Astrocyte (in vitro differentiated cells and primary cell): Measurements from ENCODE around the gene CMTM4. TPM values are rescaled to one million over a fixed set of nuclear protein-coding genes. Genes with fewer than 3 reads are reported as not detected.

Experiments
- DNase-seq: peaks from one replicate; pipeline ENCODE4 v3.0.0-alpha.2; 2010; ENCODE audit warnings: low read depth
- FAIRE-seq: peaks from 2 replicates; lab custom pipeline; 2011; peaks lifted over from hg19 to GRCh38; lab: Jason Lieb, UNC
- H2AFZ ChIP-seq: 2 replicates; pipeline ENCODE4 v1.6.0; 2012; ENCODE audit warnings: low read depth, low read length, inconsistent platforms
- H3K27ac ChIP-seq: 2 replicates; pipeline ENCODE4 v1.5.1; 2011; ENCODE audit warnings: low read depth, low read length, inconsistent platforms
- H3K27me3 ChIP-seq: 2 replicates; pipeline ENCODE4 v1.6.0; 2011; ENCODE audit warnings: low read length, inconsistent platforms; ENCODE audit not compliant: insufficient read depth
- H3K36me3 ChIP-seq: 2 replicates; pipeline ENCODE4 v1.5.1; 2011; ENCODE audit warnings: low read length, inconsistent platforms; ENCODE audit not compliant: insufficient read depth
- H3K4me1 ChIP-seq: 2 replicates; pipeline ENCODE4 v1.5.1; 2011; ENCODE audit warnings: low read length, inconsistent platforms; ENCODE audit not compliant: insufficient read depth
- H3K4me2 ChIP-seq: 2 replicates; pipeline ENCODE4 v1.6.0; 2012; ENCODE audit warnings: low read length, inconsistent platforms
- H3K4me3 ChIP-seq: 2 replicates; pipeline ENCODE4 v1.5.1; 2011; ENCODE audit warnings: low read depth, mild to moderate bottlenecking, low read length, inconsistent platforms; ENCODE audit not compliant: insufficient read depth
- H3K79me2 ChIP-seq: 2 replicates; pipeline ENCODE4 v1.6.0; 2012; ENCODE audit warnings: mild to moderate bottlenecking, low read length, inconsistent platforms; ENCODE audit not compliant: insufficient read depth
- H3K9ac ChIP-seq: 2 replicates; pipeline ENCODE4 v1.6.0; 2012; ENCODE audit warnings: mild to moderate bottlenecking, low read length, inconsistent platforms
- H3K9me3 ChIP-seq: 2 replicates; pipeline ENCODE4 v1.5.1; 2012; ENCODE audit warnings: low read depth, mild to moderate bottlenecking, low read length, inconsistent platforms; ENCODE audit not compliant: insufficient read depth
- H4K20me1 ChIP-seq: 2 replicates; pipeline ENCODE4 v1.6.0; 2012; ENCODE audit warnings: low read length, inconsistent platforms; ENCODE audit not compliant: insufficient read depth
- H3K27ac Mint-ChIP-seq: one replicate; pipeline ENCODE4 v1.8.0; 2021; ENCODE audit warnings: mild to moderate bottlenecking, mixed read lengths; ENCODE audit not compliant: unreplicated experiment
- H3K27me3 Mint-ChIP-seq: one replicate; pipeline ENCODE4 v1.8.0; 2021; ENCODE audit warnings: low read depth, mixed read lengths; ENCODE audit not compliant: unreplicated experiment
- H3K36me3 Mint-ChIP-seq: one replicate; pipeline ENCODE4 v1.8.0; 2021; ENCODE audit warnings: low read depth, mixed read lengths; ENCODE audit not compliant: unreplicated experiment
- H3K4me1 Mint-ChIP-seq: one replicate; pipeline ENCODE4 v1.8.0; 2021; ENCODE audit warnings: low read depth, mixed read lengths; ENCODE audit not compliant: unreplicated experiment
- H3K4me3 Mint-ChIP-seq: one replicate; pipeline ENCODE4 v1.8.0; 2021; ENCODE audit warnings: mild to moderate bottlenecking, moderate library complexity, mixed read lengths; ENCODE audit not compliant: unreplicated experiment
- H3K9me3 Mint-ChIP-seq: one replicate; pipeline ENCODE4 v1.8.0; 2021; ENCODE audit warnings: mild to moderate bottlenecking, mixed read lengths; ENCODE audit not compliant: unreplicated experiment
- EZH2 ChIP-seq: IDR thresholded peaks from 2 replicates; pipeline ENCODE4 v1.6.1; 2012; ENCODE audit warnings: mild to moderate bottlenecking, low read length, inconsistent platforms; ENCODE audit not compliant: insufficient read depth
- total RNA-seq: library from RNA; stranded (reverse); gene quantifications from 2 replicates; pipeline ENCODE4 v1.2.1, GENCODE V29; 2021
- TF ChIP-seq, protein P1 (sequence below): IDR thresholded peaks from 2 replicates; pipeline ENCODE4 v1.5.1; 2011; ENCODE audit warnings: low read depth, mild to moderate bottlenecking, inconsistent platforms, low read length, moderate library complexity; ENCODE audit not compliant: insufficient read depth

CMTM4 gene
- total RNA-seq, 1 donor from 2014 or later = 20.9 TPM

DNA sequence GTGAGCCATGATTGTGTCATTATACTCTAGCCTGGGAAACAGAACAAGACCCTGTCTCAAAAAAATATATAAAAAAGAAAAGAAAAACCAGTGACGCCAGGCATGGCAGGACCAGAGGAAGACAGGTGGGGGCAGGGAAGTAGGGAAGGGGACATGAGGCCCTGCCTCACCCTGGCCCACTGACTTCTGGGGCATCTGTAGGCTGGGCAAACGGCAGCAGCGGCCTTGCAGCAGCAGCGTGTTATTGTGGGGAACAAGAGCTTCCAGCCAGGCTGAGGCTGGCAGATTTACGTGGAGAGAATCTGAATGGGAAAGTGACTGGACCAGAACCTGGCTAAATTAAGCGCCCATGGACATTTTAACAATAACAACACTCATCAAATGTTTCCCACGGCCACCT lies 19.4 kb downstream of the CMTM4 start:
- H3K4me1 Mint-ChIP-seq = peaks cover 8% of the 10 kb centered on the region
- H3K4me2 ChIP-seq = no peak overlapping the region
- peaks cover 4% of the 10 kb centered on the region for H3K4me1 ChIP-seq
- H3K9me3 ChIP-seq = no peaks in the 10 kb centered on the region
- H3K36me3 Mint-ChIP-seq = no peaks in the 10 kb centered on the region
- no peak overlapping the region for H2AFZ ChIP-seq
- no peak overlapping the region for H3K27ac Mint-ChIP-seq
- H3K27me3 ChIP-seq = no peaks in the 10 kb centered on the region
- no peak overlapping the region for H3K4me3 ChIP-seq
- no peak overlapping the region for H3K27ac ChIP-seq
- H3K4me3 Mint-ChIP-seq = no peak overlapping the region
- H3K79me2 ChIP-seq = no peaks in the 10 kb centered on the region
- DNase-seq = no peak
- H4K20me1 ChIP-seq = peaks cover 5% of the 10 kb centered on the region
- FAIRE-seq = no peak
- H3K36me3 ChIP-seq = no peaks in the 10 kb centered on the region
- H3K27me3 Mint-ChIP-seq = no peaks in the 10 kb centered on the region
- no peaks in the 10 kb centered on the region for H3K9me3 Mint-ChIP-seq
- no peak overlapping the region for H3K9ac ChIP-seq
- TF ChIP-seq, protein P1, sequence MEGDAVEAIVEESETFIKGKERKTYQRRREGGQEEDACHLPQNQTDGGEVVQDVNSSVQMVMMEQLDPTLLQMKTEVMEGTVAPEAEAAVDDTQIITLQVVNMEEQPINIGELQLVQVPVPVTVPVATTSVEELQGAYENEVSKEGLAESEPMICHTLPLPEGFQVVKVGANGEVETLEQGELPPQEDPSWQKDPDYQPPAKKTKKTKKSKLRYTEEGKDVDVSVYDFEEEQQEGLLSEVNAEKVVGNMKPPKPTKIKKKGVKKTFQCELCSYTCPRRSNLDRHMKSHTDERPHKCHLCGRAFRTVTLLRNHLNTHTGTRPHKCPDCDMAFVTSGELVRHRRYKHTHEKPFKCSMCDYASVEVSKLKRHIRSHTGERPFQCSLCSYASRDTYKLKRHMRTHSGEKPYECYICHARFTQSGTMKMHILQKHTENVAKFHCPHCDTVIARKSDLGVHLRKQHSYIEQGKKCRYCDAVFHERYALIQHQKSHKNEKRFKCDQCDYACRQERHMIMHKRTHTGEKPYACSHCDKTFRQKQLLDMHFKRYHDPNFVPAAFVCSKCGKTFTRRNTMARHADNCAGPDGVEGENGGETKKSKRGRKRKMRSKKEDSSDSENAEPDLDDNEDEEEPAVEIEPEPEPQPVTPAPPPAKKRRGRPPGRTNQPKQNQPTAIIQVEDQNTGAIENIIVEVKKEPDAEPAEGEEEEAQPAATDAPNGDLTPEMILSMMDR = no peak
- TF ChIP-seq EZH2 = no peak

DNA sequence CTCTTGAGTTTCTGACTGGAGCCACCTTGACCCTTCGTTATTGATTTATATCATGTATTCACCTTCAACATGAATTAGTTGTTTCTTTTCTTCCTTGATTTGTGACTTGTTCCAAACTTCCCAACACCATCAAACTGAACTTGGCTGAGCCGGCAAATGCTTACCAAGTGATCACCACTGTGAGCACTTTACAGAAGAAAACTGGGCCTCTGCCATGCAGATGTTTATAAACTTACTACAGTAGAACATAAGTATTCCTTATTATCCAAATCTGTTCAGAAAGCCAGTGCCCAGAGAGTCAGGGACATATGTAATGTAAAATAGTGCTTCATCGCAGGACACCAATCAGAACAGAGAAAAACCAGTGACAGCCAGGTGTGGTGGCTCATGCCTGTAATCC lies 19.9 kb downstream of the CMTM4 start:
- H3K27ac Mint-ChIP-seq = no peak overlapping the region
- TF ChIP-seq, protein P1 = no peak
- TF ChIP-seq EZH2 = no peak
- H3K4me2 ChIP-seq = no peak overlapping the region
- no peaks in the 10 kb centered on the region for H3K27me3 ChIP-seq
- FAIRE-seq (no peak), DNase-seq (no peak)
- H3K9me3 ChIP-seq = no peaks in the 10 kb centered on the region
- H3K4me3 ChIP-seq = no peak overlapping the region
- no peaks in the 10 kb centered on the region for H3K27me3 Mint-ChIP-seq
- H2AFZ ChIP-seq = no peak overlapping the region
- H3K9ac ChIP-seq = no peak overlapping the region
- no peaks in the 10 kb centered on the region for H3K9me3 Mint-ChIP-seq
- H3K4me3 Mint-ChIP-seq = no peak overlapping the region
- no peaks in the 10 kb centered on the region for H3K4me1 ChIP-seq
- peaks cover 2% of the 10 kb centered on the region for H3K4me1 Mint-ChIP-seq
- no peaks in the 10 kb centered on the region for H3K36me3 ChIP-seq
- H3K36me3 Mint-ChIP-seq = no peaks in the 10 kb centered on the region
- peaks cover 5% of the 10 kb centered on the region for H4K20me1 ChIP-seq
- H3K79me2 ChIP-seq = no peaks in the 10 kb centered on the region
- no peak overlapping the region for H3K27ac ChIP-seq

DNA sequence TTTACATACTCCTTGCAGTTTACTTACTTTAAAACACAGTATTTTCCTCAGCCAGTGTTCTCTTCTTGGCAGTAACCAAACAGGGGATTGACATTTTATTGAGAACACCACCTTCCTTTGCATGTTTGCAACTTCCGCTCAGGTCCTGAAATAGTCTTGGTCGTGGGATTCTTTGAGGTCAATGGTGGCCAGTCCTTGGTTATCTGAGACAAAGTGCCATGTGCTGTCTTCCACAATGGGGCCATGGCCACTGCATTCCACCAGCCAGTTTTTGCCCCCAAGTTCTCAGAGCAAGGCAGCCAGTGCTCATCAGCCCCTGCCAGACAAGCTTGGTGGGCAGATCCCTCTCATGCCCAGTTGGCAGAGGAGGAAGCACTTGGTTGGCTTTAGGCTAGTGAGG lies 22.9 kb downstream of the CMTM4 start:
- no peaks in the 10 kb centered on the region for H3K27me3 ChIP-seq
- no peak overlapping the region for H3K27ac ChIP-seq
- no peak for TF ChIP-seq EZH2
- TF ChIP-seq, protein P1 = no peak
- no peak overlapping the region for H2AFZ ChIP-seq
- no peak overlapping the region for H3K4me3 ChIP-seq
- Mint-ChIP-seq H3K36me3 (peaks cover 2% of the 10 kb centered on the region), H3K4me1 (no peaks in the 10 kb centered on the region), H3K27me3 (no peaks in the 10 kb centered on the region), H3K4me3 (no peak overlapping the region), H3K9me3 (no peaks in the 10 kb centered on the region), H3K27ac (no peak overlapping the region)
- no peaks in the 10 kb centered on the region for H3K36me3 ChIP-seq
- H4K20me1 ChIP-seq = peaks cover 5% of the 10 kb centered on the region
- H3K9ac ChIP-seq = no peak overlapping the region
- H3K79me2 ChIP-seq = no peaks in the 10 kb centered on the region
- no peak for FAIRE-seq
- H3K4me2 ChIP-seq = no peak overlapping the region
- no peaks in the 10 kb centered on the region for H3K4me1 ChIP-seq
- no peaks in the 10 kb centered on the region for H3K9me3 ChIP-seq
- no peak for DNase-seq
